Measurements from ENCODE around the gene QSOX1.

The QSOX1 gene

GRCh38 chr1:180152588-180152987, 2.1 kb upstream of the QSOX1 start:
- no peak for DNase-seq

DNA sequence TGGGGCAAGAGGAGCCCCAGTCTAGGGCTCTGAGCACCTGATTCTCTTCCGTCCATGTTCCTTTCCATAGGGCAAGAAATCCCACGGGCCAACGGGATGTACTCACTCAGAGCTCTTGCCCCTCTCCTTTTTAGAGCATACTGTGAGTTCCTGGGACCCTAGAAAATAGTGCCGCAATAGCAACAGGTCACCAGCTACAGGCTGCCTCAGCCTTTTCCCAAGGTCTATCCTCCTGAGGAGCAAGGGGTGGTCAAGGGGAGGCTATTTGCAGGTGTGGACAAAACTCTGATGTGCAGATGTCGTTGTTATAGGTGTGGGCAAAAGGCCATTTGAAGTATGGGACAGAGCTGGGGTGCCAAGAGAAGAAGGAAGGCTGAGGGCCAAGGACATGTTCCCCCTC, 1.6 kb upstream of the QSOX1 start:
- DNase-seq, result no peak

- DNase-seq, result no peak
Observed at GRCh38 chr1:180154003-180154324, 705 bp upstream of the QSOX1 start.

GRCh38 chr1:180155182-180155682, 563 bp downstream of the QSOX1 start:
- no peak for DNase-seq

DNA sequence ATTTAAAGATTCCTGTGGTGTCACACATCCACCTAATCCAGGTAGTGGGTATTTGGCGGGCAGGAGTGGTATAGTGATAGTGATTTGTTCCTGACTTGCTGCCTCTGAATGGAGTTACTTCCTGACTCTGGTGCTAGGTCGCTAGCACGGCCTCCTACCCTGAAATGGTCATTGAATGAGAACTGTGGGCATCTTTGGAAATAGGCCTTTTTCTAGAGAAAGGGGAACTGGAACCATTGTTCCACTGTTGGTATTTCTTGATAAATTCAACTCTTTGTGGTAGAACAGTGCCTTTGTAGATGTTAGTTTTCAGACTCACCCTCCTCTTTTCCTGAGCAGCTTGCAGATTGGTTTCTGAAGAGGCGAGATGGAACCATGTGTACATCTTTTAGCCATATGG, 1.5 kb downstream of the QSOX1 start:
- DNase-seq, result no peak

GRCh38 chr1:180156631-180157091, 2.0 kb downstream of the QSOX1 start:
- peak; percentile 79 for DNase-seq

GRCh38 chr1:180157108-180157507, 2.4 kb downstream of the QSOX1 start:
- peak; percentile 68 for DNase-seq

- no peak for DNase-seq
Observed at GRCh38 chr1:180157576-180158057, 2.9 kb downstream of the QSOX1 start.

DNA sequence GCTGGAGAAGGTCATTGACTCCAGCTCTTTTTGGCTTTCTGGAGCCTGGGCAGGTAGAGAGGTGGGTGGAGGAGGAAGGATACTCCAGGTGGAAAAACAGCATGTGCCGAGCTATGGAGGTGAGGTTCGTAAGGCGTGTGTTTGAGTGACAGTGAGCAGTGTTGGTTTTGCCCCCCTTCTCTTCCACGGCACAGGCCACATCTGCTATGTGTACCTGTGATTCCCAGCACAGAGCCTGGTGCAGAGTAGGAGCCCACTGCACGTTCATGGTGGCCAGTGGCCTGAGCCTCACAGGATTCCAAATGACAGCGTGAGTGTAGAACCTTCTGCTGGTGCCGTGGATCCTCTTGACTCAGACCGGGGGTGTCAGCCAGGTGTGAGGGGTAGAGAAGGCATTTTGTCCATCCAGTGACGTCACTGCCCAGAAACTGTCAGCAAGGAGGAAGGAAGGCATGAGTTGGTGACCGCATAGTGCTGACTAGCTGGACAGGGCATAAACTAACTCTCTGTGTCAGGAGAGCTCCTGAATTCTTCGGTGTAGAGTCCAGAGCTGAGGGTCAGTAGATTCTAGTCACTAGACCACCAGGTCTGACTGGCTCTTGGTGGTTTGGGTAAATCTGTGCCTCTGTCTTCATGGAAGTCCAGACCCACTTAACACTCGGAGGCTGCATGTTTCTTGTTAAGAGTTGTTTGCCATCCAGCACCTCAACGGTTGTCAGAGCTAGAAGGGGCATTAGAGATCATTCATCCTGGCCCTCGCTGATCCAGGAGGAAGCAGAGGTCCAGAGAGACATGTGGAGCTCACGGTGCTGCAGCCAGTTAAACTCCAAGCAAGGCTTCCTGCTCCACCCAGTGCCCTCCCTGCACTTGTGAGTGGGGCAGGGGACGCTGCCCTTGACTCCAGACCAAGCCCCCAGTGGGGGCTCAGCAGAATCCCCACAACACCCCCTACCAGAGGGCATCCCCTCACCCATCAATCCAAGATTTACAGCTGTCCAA, 3.8 kb downstream of the QSOX1 start:
- no peak for DNase-seq

DNA sequence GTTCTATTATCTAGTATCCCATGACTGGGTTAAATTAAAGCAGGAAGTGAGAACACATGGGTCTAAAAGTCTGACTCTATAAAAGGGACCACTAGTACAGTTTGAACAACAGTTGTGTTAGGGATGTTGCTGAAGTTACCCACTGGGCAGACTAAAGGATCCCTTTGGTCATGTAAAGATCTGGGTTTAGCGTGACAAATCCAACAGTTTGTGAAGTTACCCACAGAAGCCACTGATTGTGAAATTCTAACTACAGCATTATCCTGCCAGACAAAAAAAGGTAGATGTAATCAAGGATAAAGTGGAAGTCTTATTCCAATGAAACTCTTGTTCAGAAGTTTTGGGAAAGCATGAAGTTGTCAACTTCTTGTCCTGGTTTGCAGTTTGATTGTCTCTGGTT, 5.7 kb downstream of the QSOX1 start:
- no peak for DNase-seq

DNA sequence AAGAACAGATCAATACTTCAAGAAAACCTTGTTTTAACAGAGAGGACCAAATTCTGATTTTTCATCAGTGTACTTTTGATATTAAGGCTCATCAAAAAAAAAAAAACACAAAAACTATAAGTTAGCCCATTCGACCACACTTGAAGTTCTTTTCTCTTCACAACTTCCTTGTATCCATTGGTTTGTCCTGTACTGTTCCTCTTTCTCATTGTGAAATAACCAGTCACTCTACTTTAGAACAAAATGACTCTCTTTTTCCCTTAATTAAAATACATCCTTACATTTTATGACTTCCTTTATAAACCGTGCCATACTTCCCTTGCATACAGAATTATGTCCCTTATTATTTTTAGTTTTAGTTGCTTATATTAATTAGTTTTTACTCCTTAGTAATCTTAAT, 8.4 kb downstream of the QSOX1 start:
- DNase-seq, result no peak

GRCh38 chr1:180165096-180165495, 10.4 kb downstream of the QSOX1 start:
- no peak for DNase-seq

DNA sequence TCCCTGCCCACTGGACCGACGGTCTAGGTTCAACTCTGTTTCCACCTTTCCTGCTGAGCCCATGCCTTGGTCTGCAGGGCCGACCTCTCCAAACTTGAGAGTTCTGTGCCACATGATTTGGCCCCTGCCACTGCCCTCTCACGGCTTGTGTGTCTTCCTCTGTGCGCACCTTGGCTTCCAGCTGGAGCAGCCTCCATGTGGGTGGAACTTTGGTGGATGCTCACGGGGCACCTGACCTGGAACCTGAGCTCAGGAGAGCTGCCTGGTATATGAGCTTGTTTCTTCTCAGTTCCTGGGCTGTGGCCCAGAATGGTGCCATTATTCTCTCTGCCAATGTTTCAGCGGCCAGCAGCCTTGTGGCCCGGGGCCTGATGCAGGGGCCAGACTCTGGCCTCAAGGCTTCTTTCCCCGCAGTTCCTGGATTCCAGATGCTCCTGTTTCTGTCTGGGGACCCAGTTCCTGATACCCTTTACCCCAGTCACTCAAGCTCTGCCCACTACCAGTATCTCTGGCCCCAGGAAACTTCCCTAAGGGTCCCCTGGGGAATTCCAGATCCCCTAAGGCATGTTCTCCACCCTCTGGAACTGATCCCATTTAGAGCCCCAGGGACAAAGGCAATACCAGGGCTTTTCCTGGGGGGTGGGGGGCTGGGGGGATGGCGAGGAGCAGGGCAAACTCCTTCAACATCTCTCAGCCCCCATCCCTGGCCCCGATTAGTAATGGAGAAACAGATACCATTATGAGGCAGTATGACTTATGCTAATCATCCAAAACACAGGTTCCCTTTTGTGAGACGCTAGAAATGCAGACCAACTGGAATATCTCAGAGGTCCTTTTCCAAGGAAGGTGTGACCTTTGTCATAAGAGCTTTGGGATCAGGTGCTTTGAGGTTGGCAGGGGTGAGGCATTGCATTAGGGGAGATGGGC, 11.1 kb downstream of the QSOX1 start:
- no peak for DNase-seq

GRCh38 chr1:180166436-180166800, 11.7 kb downstream of the QSOX1 start:
- no peak for DNase-seq

GRCh38 chr1:180167021-180167701, 12.5 kb downstream of the QSOX1 start:
- no peak for DNase-seq

DNA sequence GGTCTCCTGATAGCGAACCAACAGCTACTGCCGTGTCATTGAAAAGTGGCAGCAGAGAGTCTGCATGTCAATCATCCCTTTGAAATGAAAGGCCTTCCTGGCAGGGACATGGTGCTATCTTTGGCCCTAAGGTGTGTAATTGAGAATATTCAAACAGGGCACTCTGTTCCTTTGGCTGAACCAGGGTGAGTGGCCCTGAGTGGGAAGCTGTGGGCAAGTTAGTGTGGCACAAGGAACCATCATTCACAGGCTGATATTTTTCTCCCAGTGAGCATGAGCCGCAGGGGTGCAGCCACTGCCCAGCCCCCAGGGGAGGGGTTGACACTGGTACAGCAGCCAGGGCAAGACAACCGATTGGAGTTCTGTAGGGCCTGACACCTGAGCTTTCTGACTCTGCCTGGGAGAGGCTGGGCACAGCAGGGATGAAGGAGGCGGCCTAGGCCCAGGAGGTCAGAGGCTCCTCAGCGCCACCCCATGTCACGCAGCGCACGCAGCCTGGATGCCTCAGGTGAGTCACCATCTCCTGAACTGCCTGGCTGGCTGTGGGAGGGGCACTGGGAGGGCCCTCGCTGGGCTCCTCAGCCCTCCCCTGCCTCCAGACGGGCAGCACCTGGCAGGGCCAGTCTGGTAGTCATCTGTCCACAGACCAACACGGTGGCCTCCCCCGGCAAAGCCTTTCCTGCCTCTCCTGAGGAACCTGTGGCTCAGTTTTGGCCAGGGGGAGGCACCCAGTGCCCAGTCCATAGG, 13.2 kb downstream of the QSOX1 start:
- DNase-seq, result peak; percentile 25

- peak; percentile 28 for DNase-seq
Observed at GRCh38 chr1:180168786-180169639, 14.3 kb downstream of the QSOX1 start.

GRCh38 chr1:180169640-180170195, 15.0 kb downstream of the QSOX1 start:
- DNase-seq, result no peak

DNA sequence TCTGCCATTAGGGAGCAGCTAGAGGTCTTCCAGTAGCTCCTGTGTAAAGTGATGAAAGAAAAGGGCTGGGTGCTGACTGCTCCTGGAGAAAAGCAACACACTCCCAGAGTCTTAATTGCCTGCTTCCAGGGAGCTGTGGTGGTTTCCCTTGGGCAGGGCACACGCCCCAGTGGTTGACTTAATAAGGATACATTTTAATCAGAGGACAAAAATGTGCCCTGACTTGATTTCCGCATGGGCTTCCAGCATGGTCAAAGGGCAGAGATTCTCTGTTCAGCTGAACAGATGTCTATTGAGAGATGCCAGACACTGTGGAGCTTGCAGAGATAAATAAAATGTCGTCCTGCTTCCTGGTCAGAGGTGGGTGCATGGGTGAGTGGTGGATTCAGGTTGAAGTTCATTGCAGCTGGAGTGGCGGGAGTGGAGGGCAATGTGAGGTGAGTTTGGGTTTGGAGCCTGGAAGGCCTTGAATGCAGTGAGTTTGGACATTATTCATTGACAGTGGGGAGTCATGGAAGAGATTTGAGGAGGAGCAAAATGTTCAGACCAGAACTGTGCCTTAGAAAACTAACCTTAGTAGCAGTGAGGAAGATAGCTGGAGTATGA, 16.0 kb downstream of the QSOX1 start:
- DNase-seq, result no peak

GRCh38 chr1:180171691-180172090, 17.0 kb downstream of the QSOX1 start:
- DNase-seq, result no peak
